GM20000 (cell line): ENCODE results near the gene KIFC3.
"Not testable (repeated sequence)": the region's sequence is repeated elsewhere in the genome, so short reads cannot be mapped to it uniquely, and the experiment has no call there.

Source experiments
- DNase-seq: peaks from one replicate; pipeline ENCODE4 v3.0.0; 2012; ENCODE audit warnings: low spot score
- CTCF ChIP-seq: IDR thresholded peaks from 2 replicates; pipeline ENCODE4 v1.5.1; 2012; ENCODE audit warnings: mild to moderate bottlenecking, control low read depth; ENCODE audit errors: extremely low read depth, missing control alignments

Gene KIFC3

GRCh38 chr16:57785924-57786323 is 16.4 kb downstream of the KIFC3 start:
- DNase-seq, result no peak
- TF ChIP-seq CTCF, result no peak

- TF ChIP-seq CTCF, result no peak
Observed at GRCh38 chr16:57785385-57785784, 16.9 kb downstream of the KIFC3 start.

DNA sequence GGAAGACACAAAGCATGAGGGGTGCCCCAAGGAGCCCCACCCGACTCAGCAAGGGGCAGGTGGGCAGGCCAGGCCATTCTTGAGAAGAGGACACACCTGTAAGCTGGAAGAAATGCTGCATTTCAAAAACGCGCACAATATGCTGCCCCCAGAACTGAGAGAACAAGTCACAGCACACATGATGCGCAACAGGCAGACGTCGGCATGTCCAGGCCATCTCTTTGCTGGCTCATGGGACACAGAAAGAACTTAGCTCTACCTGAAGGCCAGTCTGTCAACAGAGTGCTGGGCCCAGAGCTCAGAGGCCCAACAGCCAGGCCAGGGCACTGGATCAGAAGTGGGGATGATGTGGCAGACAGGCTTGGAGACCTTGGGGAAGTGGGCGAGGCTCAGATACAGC is 18.0 kb downstream of the KIFC3 start:
- no peak for DNase-seq
- TF ChIP-seq CTCF, result no peak

More at GRCh38 chr16:57785385-57785784, 16.9 kb downstream of the KIFC3 start:
- DNase-seq, result no peak

DNA sequence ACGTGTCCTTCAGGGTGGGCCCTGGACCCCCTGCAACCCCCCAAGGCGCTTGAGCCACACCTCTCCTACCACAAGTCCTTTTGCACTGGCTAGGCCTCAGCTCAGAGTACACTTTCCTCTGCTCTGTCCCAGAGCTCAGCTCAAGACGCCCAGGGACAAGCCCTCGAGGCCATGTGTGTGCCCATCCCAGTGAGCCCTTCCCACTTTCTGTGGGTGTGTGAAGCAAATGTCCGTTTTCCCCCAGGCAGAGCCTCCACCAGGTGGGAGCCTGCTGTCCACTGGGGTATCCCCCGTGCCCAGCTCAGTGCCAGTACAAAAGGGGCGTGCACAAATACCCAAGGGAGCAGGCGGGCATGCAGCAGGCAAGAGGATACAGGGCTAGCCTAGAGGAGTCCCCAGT is 18.4 kb downstream of the KIFC3 start:
- TF ChIP-seq CTCF, result no peak
- no peak for DNase-seq

- no peak for TF ChIP-seq CTCF
- DNase-seq, result no peak
Observed at GRCh38 chr16:57783116-57783515, 19.2 kb downstream of the KIFC3 start.

DNA sequence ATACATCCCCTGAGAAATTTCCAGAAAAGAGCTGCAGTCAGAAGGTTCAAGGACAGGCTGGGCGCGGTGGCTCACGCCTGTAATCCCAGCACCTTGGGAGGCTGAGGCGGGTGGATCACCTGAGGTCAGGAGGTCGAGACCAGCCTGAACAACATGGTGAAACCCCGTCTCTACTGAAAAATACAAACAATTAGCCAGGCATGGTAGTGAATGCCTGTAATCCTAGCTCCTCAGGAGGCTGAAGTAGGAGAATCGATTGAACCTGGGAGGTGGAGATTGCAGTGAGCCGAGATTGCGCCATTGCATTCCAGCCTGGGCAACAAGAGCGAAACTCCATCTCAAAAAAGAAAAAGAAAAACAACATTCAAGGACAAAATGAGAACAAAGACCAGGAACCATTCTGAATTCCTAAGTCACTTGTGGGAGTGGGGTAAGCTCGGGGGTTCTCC is 19.7 kb downstream of the KIFC3 start:
- not testable (repeated sequence) for DNase-seq

DNA sequence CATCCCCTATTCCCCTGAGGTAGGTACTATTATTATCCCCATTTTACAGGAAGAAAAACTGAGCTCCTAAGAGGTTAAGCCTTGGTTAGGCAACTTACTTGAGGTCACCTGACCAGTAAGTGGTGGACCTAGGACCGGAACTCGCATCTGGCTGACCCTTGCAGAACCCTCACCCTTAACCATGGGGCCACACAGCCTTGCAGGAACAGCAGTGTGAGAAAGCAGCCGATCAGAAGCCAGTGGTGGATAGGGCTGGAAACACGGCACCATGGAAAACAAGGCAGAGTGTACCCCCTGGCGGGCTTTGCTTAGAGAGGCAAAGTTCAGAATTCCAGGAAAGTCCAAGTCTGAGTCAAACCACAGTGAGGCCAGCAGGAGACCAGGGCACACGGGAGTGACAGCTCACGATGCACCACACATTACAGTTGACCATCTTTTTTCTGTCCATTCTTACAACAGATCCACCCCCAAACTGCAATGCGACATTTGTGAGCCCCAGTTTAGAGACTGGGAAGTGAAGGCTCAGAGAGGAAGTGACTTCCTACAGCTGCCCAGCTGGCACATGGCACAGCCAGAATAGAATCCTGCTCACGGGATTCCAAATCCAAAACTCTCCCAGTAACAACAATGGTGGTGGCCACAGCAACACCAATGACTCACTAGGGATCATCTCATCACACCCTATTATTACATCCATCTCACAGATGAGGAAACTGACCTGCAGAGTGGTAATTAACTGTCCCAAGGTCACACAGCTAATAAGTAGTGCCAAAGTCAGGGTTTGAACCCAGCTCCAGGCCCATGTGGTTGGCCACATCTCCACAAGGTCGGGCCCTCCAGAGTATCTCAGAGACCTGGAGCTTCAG is 20.3 kb downstream of the KIFC3 start:
- TF ChIP-seq CTCF, result no peak
- no peak for DNase-seq

- DNase-seq, result no peak
- TF ChIP-seq CTCF, result no peak
Observed at GRCh38 chr16:57781349-57781740, 20.9 kb downstream of the KIFC3 start.

GRCh38 chr16:57779836-57780235 is 22.5 kb downstream of the KIFC3 start:
- not testable (repeated sequence) for DNase-seq
